ENCODE measurements around the gene PEX26. TPM values are rescaled to one million over a fixed set of nuclear protein-coding genes. Genes with fewer than 3 reads are reported as not detected.
A peak's percentile ranks its signal among the peaks of the same experiment; 100 is the strongest.

PEX26 gene
- total and polyA plus RNA-seq, 2 of the 13 experiments (the other 11 are each of a cell fraction or from before 2014, with no cell fraction given) = 10.6 to 25.1 TPM

- CTCF ChIA-PET (ENCODE audit: low intra/inter-chr PET ratio, low total read pairs) = no interaction called here
- peaks cover 82% of the 10 kb centered on the region for H3K4me1 ChIP-seq (ENCODE audit: insufficient read depth, low read length)
- in situ Hi-C loops (cut with HindIII; ENCODE audit: extremely low pct_ligation_motif_present, low pct_unique_long_range_greater_than_20kb) = no loop called here
- no peaks in the 10 kb centered on the region for H3K9me3 ChIP-seq (ENCODE audit: low read length)
- no peaks in the 10 kb centered on the region for H4K20me1 ChIP-seq (ENCODE audit: insufficient read depth, low read length)
- ATAC-seq (no peak), FAIRE-seq (no peak), DNase-seq (ENCODE audit: low spot score) (no peak)
- POLR2A ChIA-PET = interaction anchor here (1.3 to 2.2 kb wide), 2 partner anchors 19 to 21 kb away, joined by 4 to 5 read pairs; partner anchors contain the start of gene PEX26
- TF ChIP-seq SOX6 (IDR thresholded peaks at IDR 0.05) = no peak
- TF ChIP-seq SOX6 (CRISPR knock-in tag; IDR thresholded peaks at IDR 0.05) = no peak
- H3K79me2 ChIP-seq (ENCODE audit: insufficient read depth, low read length) = no peaks in the 10 kb centered on the region
- intact Hi-C loops (cut with micrococcal nuclease; ENCODE audit: unreplicated experiment) = no loop called here
- H3K36me3 ChIP-seq (replicated peaks in 1 of 2; ENCODE audit: control insufficient read depth in 1 of 2, insufficient read depth in 2 of 2, low read length in 2 of 2) = no peaks in the 10 kb centered on the region
- H2AFZ ChIP-seq (ENCODE audit: low read length) = peak overlapping the region; percentile 12
- H3K4me2 ChIP-seq (ENCODE audit: low read depth, low read length) = peak overlapping the region; percentile 32
- H3K27ac ChIP-seq (ENCODE audit: extremely low read length, insufficient read depth, low read length) = no peak overlapping the region
- no TSS peak for BruUV-seq (replicated peaks)
- 40% methylated on average over 5 of the region's 5 CpGs for WGBS (ENCODE audit: low lambda C conversion rate)
- no peak overlapping the region for H3K4me3 ChIP-seq (replicated peaks in 1 of 3; ENCODE audit: insufficient read depth in 1 of 3, low read depth in 2 of 3, low read length in 3 of 3)
- H3K9ac ChIP-seq (ENCODE audit: insufficient read depth, low read depth, low read length) = no peak overlapping the region
- no peaks in the 10 kb centered on the region for H3K27me3 ChIP-seq (ENCODE audit: control insufficient read depth in 1 of 2, insufficient read depth in 2 of 2, low read length in 2 of 2)
These were observed 18.7 kb upstream of the PEX26 start for GRCh38 chr22:18059094-18059417.

DNA sequence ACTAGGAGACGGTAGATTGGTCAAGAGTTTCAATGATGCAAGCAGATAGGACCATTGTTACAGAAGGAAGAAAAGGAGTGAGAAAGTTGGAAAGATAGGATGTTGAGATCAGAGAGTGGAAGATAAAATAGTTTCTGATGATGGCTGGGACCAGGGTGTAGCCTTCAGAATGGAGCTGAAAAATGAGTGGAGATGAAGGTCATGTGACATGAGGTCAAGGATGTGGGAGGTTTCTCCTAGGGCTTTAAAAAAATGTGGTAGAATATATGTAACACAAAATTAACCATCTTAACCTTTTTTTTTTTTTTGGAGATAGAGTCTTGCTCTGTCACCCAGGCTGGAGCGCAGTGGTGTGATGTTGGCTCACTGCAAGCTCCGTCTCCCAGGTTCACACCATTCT lies 18.3 kb upstream of the PEX26 start:
- intact Hi-C loops (cut with micrococcal nuclease; ENCODE audit: unreplicated experiment) = no loop called here
- H3K36me3 ChIP-seq (replicated peaks in 1 of 2; ENCODE audit: control insufficient read depth in 1 of 2, insufficient read depth in 2 of 2, low read length in 2 of 2) = no peaks in the 10 kb centered on the region

More for the DNA sequence above, 18.3 kb upstream of the PEX26 start:
- peaks cover 78% of the 10 kb centered on the region for H3K4me1 ChIP-seq (ENCODE audit: insufficient read depth, low read length)
- POLR2A ChIA-PET = interaction anchor here (2.2 kb wide), 1 partner anchor 18 kb away, joined by 5 read pairs; the partner anchor contains the start of gene PEX26
- H3K4me3 ChIP-seq (replicated peaks in 1 of 3; ENCODE audit: insufficient read depth in 1 of 3, low read depth in 2 of 3, low read length in 3 of 3) = no peak overlapping the region
- no peaks in the 10 kb centered on the region for H3K79me2 ChIP-seq (ENCODE audit: insufficient read depth, low read length)
- in situ Hi-C loops (cut with HindIII; ENCODE audit: extremely low pct_ligation_motif_present, low pct_unique_long_range_greater_than_20kb) = no loop called here
- TF ChIP-seq ZNF547 (CRISPR knock-in tag; IDR thresholded peaks at IDR 0.05) (no peak), PPARG (CRISPR knock-in tag; conservative IDR thresholded peaks at IDR 0.05) (no peak), TOPORS (CRISPR knock-in tag; IDR thresholded peaks at IDR 0.05) (no peak), ZNF468 (CRISPR knock-in tag; IDR thresholded peaks at IDR 0.05) (no peak), CSRNP2 (CRISPR knock-in tag; conservative IDR thresholded peaks at IDR 0.05; ENCODE audit: low read depth) (no peak), ZNF644 (CRISPR knock-in tag; IDR thresholded peaks at IDR 0.05; ENCODE audit: low read depth) (no peak), ONECUT2 (CRISPR knock-in tag; IDR thresholded peaks at IDR 0.05) (no peak), GTF2F1 (IDR thresholded peaks at IDR 0.05; ENCODE audit: low read length) (no peak), FOXC1 (CRISPR knock-in tag; IDR thresholded peaks at IDR 0.05; ENCODE audit: borderline replicate concordance) (no peak), FOXJ3 (CRISPR knock-in tag; IDR thresholded peaks at IDR 0.05; ENCODE audit: borderline replicate concordance) (no peak), YEATS2 (CRISPR knock-in tag; IDR thresholded peaks at IDR 0.05; ENCODE audit: borderline replicate concordance) (no peak)
- TF ChIP-seq, protein P1, sequence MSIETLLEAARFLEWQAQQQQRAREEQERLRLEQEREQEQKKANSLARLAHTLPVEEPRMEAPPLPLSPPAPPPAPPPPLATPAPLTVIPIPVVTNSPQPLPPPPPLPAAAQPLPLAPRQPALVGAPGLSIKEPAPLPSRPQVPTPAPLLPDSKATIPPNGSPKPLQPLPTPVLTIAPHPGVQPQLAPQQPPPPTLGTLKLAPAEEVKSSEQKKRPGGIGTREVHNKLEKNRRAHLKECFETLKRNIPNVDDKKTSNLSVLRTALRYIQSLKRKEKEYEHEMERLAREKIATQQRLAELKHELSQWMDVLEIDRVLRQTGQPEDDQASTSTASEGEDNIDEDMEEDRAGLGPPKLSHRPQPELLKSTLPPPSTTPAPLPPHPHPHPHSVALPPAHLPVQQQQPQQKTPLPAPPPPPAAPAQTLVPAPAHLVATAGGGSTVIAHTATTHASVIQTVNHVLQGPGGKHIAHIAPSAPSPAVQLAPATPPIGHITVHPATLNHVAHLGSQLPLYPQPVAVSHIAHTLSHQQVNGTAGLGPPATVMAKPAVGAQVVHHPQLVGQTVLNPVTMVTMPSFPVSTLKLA (IDR thresholded peaks at IDR 0.05) = no peak
- ATAC-seq = no peak
- 94% methylated on average over 3 of the region's 3 CpGs for WGBS (ENCODE audit: low lambda C conversion rate)
- H3K9me3 ChIP-seq (ENCODE audit: low read length) = no peaks in the 10 kb centered on the region
- H3K27me3 ChIP-seq (ENCODE audit: control insufficient read depth in 1 of 2, insufficient read depth in 2 of 2, low read length in 2 of 2) = no peaks in the 10 kb centered on the region
- H3K9ac ChIP-seq (ENCODE audit: insufficient read depth, low read depth, low read length) = no peak overlapping the region
- peak overlapping the region; percentile 32; the same call in 1 of the 2 replicates for H3K4me2 ChIP-seq (ENCODE audit: low read depth, low read length)
- DNase-seq (ENCODE audit: low spot score) = no peak
- BruUV-seq (replicated peaks) = no TSS peak
- peak overlapping the region; percentile 12 for H2AFZ ChIP-seq (ENCODE audit: low read length)
- no peaks in the 10 kb centered on the region for H4K20me1 ChIP-seq (ENCODE audit: insufficient read depth, low read length)
- no peak for FAIRE-seq
- no peak overlapping the region for H3K27ac ChIP-seq (ENCODE audit: extremely low read length, insufficient read depth, low read length)
- CTCF ChIA-PET (ENCODE audit: low intra/inter-chr PET ratio, low total read pairs) = no interaction called here
